ENCODE data around the gene MEGF6. TPM values are rescaled to one million over a fixed set of nuclear protein-coding genes. Genes with fewer than 3 reads are reported as not detected.
"Not testable (repeated sequence)": the region's sequence is repeated elsewhere in the genome, so short reads cannot be mapped to it uniquely, and the experiment has no call there.

The MEGF6 gene
- total and polyA plus RNA-seq, 12 donors = 0.15 to 29.2 (median 8.2) TPM

- DNase-seq = no peak
- Histone ChIP-seq H3K27ac (no peak overlapping the region), H3K27me3 (no peaks in the 10 kb centered on the region), H3K4me3 (no peak overlapping the region), H3K9me3 (replicated peaks in 1 of 3) (no peaks in the 10 kb centered on the region), H3K36me3 (replicated peaks in 1 of 2) (no peaks in the 10 kb centered on the region), H3K4me1 (replicated peaks in 1 of 2) (no peaks in the 10 kb centered on the region)
- WGBS, 4 donors = 66 to 86% (median 78%) methylated on average over 7 of the region's 7 CpGs
- intact Hi-C loops (cut with DNase I) = no loop called here
- TF ChIP-seq, protein P1, sequence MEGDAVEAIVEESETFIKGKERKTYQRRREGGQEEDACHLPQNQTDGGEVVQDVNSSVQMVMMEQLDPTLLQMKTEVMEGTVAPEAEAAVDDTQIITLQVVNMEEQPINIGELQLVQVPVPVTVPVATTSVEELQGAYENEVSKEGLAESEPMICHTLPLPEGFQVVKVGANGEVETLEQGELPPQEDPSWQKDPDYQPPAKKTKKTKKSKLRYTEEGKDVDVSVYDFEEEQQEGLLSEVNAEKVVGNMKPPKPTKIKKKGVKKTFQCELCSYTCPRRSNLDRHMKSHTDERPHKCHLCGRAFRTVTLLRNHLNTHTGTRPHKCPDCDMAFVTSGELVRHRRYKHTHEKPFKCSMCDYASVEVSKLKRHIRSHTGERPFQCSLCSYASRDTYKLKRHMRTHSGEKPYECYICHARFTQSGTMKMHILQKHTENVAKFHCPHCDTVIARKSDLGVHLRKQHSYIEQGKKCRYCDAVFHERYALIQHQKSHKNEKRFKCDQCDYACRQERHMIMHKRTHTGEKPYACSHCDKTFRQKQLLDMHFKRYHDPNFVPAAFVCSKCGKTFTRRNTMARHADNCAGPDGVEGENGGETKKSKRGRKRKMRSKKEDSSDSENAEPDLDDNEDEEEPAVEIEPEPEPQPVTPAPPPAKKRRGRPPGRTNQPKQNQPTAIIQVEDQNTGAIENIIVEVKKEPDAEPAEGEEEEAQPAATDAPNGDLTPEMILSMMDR (IDR thresholded peaks at IDR 0.05) = no peak
- TF ChIP-seq POLR2A (IDR thresholded peaks at IDR 0.05) = no peak
These were observed 26.4 kb downstream of the MEGF6 start for GRCh38 chr1:3584915-3585314.

GRCh38 chr1:3583751-3584150 is 27.6 kb downstream of the MEGF6 start:
- H3K4me3 ChIP-seq; H3K4me1 ChIP-seq (replicated peaks in 1 of 2); H3K27me3 ChIP-seq; H3K36me3 ChIP-seq (replicated peaks in 1 of 2); intact Hi-C loops (cut with DNase I); DNase-seq; H3K27ac ChIP-seq; H3K9me3 ChIP-seq (replicated peaks in 1 of 3): not testable (repeated sequence)
- 80 to 88% (median 81%) methylated on average over 11 to 18 of the region's 21 CpGs for WGBS, 4 donors

- intact Hi-C loops (cut with DNase I) = no loop called here
- H3K4me3 ChIP-seq = no peak overlapping the region
- no peak for DNase-seq
- no peaks in the 10 kb centered on the region for H3K36me3 ChIP-seq (replicated peaks in 1 of 2)
- H3K4me1 ChIP-seq (replicated peaks in 1 of 2) = no peaks in the 10 kb centered on the region
- H3K9me3 ChIP-seq (replicated peaks in 1 of 3) = no peaks in the 10 kb centered on the region
- H3K27me3 ChIP-seq = no peaks in the 10 kb centered on the region
- H3K27ac ChIP-seq = no peak overlapping the region
- WGBS, 4 donors = 54 to 63% (median 57%) methylated on average over 7 to 16 of the region's 16 CpGs
- TF ChIP-seq, protein P1 (IDR thresholded peaks at IDR 0.05) = no peak
- no peak for TF ChIP-seq POLR2A (IDR thresholded peaks at IDR 0.05)
These were observed 29.8 kb downstream of the MEGF6 start for GRCh38 chr1:3581296-3582036.

- no peak for DNase-seq
- no peak for TF ChIP-seq POLR2A (IDR thresholded peaks at IDR 0.05)
- TF ChIP-seq, protein P1 (IDR thresholded peaks at IDR 0.05) = no peak
- H3K27ac ChIP-seq = no peak overlapping the region
- no peaks in the 10 kb centered on the region for H3K9me3 ChIP-seq (replicated peaks in 1 of 3)
- no peaks in the 10 kb centered on the region for H3K36me3 ChIP-seq (replicated peaks in 1 of 2)
- H3K4me1 ChIP-seq (replicated peaks in 1 of 2) = no peaks in the 10 kb centered on the region
- 72 to 79% (median 76%) methylated on average over 8 to 9 of the region's 9 CpGs for WGBS, 4 donors
- no peak overlapping the region for H3K4me3 ChIP-seq
- no peaks in the 10 kb centered on the region for H3K27me3 ChIP-seq
- intact Hi-C loops (cut with DNase I) = no loop called here
These were observed 31.1 kb downstream of the MEGF6 start for GRCh38 chr1:3580231-3580630.

GRCh38 chr1:3579626-3580025 is 31.7 kb downstream of the MEGF6 start:
- Histone ChIP-seq H3K27ac (no peak overlapping the region), H3K4me3 (no peak overlapping the region), H3K36me3 (replicated peaks in 1 of 2) (no peaks in the 10 kb centered on the region), H3K4me1 (replicated peaks in 1 of 2) (no peaks in the 10 kb centered on the region), H3K9me3 (replicated peaks in 1 of 3) (no peaks in the 10 kb centered on the region), H3K27me3 (no peaks in the 10 kb centered on the region)
- WGBS, 4 donors = 79 to 86% (median 79%) methylated on average over 9 to 16 of the region's 16 CpGs
- intact Hi-C loops (cut with DNase I) = no loop called here
- no peak for TF ChIP-seq POLR2A (IDR thresholded peaks at IDR 0.05)
- TF ChIP-seq, protein P1 (IDR thresholded peaks at IDR 0.05) = no peak
- DNase-seq = no peak

Data from adrenal gland (tissue), 12 donors.